ENCODE measurements around the gene TBC1D22A.

The TBC1D22A gene

GRCh38 chr22:46962406-46962805, 200.0 kb downstream of the TBC1D22A start:
- no peak for DNase-seq

GRCh38 chr22:46963672-46964545, 201.5 kb downstream of the TBC1D22A start:
- DNase-seq = peak; percentile 68

GRCh38 chr22:46964773-46965550, 202.5 kb downstream of the TBC1D22A start:
- no peak for DNase-seq

- no peak for DNase-seq
Observed at GRCh38 chr22:46965555-46966494, 203.4 kb downstream of the TBC1D22A start.

GRCh38 chr22:46966495-46966845, 204.0 kb downstream of the TBC1D22A start:
- no peak for DNase-seq

GRCh38 chr22:46966846-46967245, 204.4 kb downstream of the TBC1D22A start:
- DNase-seq = no peak

- no peak for DNase-seq
Observed at GRCh38 chr22:46967445-46968358, 205.3 kb downstream of the TBC1D22A start.

- no peak for DNase-seq
Observed at GRCh38 chr22:46968359-46968740, 205.9 kb downstream of the TBC1D22A start.

- DNase-seq = no peak
Observed at GRCh38 chr22:46968848-46969247, 206.4 kb downstream of the TBC1D22A start.

GRCh38 chr22:46969491-46969890, 207.0 kb downstream of the TBC1D22A start:
- no peak for DNase-seq

GRCh38 chr22:46969961-46970360, 207.5 kb downstream of the TBC1D22A start:
- DNase-seq = no peak

- DNase-seq = no peak
Observed at GRCh38 chr22:46970411-46971098, 208.1 kb downstream of the TBC1D22A start.

- DNase-seq = no peak
Observed at GRCh38 chr22:46971099-46971763, 208.8 kb downstream of the TBC1D22A start.

GRCh38 chr22:46971764-46972125, 209.3 kb downstream of the TBC1D22A start:
- no peak for DNase-seq

- no peak for DNase-seq
Observed at GRCh38 chr22:46972256-46972655, 209.8 kb downstream of the TBC1D22A start.

- DNase-seq = no peak
Observed at GRCh38 chr22:46972901-46973831, 210.7 kb downstream of the TBC1D22A start.

- no peak for DNase-seq
Observed at GRCh38 chr22:46974077-46974476, 211.6 kb downstream of the TBC1D22A start.

GRCh38 chr22:46974631-46975585, 212.5 kb downstream of the TBC1D22A start:
- DNase-seq = no peak
